Loucy (cell line): ENCODE measurements around the gene CREB1.

Experiments
- H2AFZ ChIP-seq: fragments of 200-600 bp; sonication (generic); 2 replicates; pipeline ENCODE4 v1.6.0; 2016; ENCODE audit warnings: antibody characterized with exemption, mild to moderate bottlenecking, low read length, moderate library complexity
- H3F3A ChIP-seq: fragments of 200-600 bp; 2 replicates; pipeline ENCODE4 v1.6.0; 2016; ENCODE audit warnings: antibody characterized with exemption, low read depth, mild to moderate bottlenecking
- H3K27me3 ChIP-seq: fragments of 200-600 bp; sonication (generic); 2 replicates; pipeline ENCODE4 v1.6.1; 2014; ENCODE audit warnings: low read length, mild to moderate bottlenecking; ENCODE audit not compliant: insufficient read depth, poor library complexity, severe bottlenecking
- H3K36me3 ChIP-seq: fragments of 200-600 bp; sonication (generic); 2 replicates; pipeline ENCODE4 v1.6.1; 2016; ENCODE audit warnings: low read length; ENCODE audit not compliant: insufficient read depth
- H3K4me1 ChIP-seq: fragments of 200-600 bp; sonication (generic); 2 replicates; pipeline ENCODE4 v1.5.1; 2014; ENCODE audit warnings: low read length, mild to moderate bottlenecking; ENCODE audit not compliant: insufficient read depth, poor library complexity, severe bottlenecking
- H3K4me2 ChIP-seq: fragments of 200-600 bp; sonication (generic); 2 replicates; pipeline ENCODE4 v1.6.0; 2014; ENCODE audit warnings: antibody characterized with exemption, low read length, low read depth, mild to moderate bottlenecking; ENCODE audit not compliant: poor library complexity, severe bottlenecking
- H3K4me3 ChIP-seq: fragments of 200-600 bp; sonication (generic); 2 replicates; pipeline ENCODE4 v1.5.1; 2014; ENCODE audit warnings: low read length, mild to moderate bottlenecking, mixed read lengths; ENCODE audit not compliant: poor library complexity, severe bottlenecking
- H3K79me2 ChIP-seq: fragments of 200-600 bp; sonication (generic); 2 replicates; pipeline ENCODE4 v1.6.1; 2014; ENCODE audit warnings: low read length; ENCODE audit not compliant: insufficient read depth
- H3K9ac ChIP-seq: fragments of 200-600 bp; sonication (generic); 2 replicates; pipeline ENCODE4 v1.6.0; 2014; ENCODE audit warnings: mild to moderate bottlenecking, low read depth, low read length, moderate library complexity; ENCODE audit not compliant: poor library complexity, severe bottlenecking
- H3K9me2 ChIP-seq: fragments of 200-600 bp; sonication (generic); replicated peaks from 2 replicates; pipeline ENCODE4 v1.6.1; 2016; ENCODE audit warnings: low read depth, low read length, mixed read lengths
- H3K9me3 ChIP-seq: fragments of 200-600 bp; sonication (generic); 2 replicates; pipeline ENCODE4 v1.6.1; 2014; ENCODE audit warnings: mild to moderate bottlenecking, antibody characterized with exemption, low read length, low read depth; ENCODE audit not compliant: insufficient read depth
- H4K20me1 ChIP-seq: fragments of 200-600 bp; sonication (generic); 2 replicates; pipeline ENCODE4 v1.6.0; 2014; ENCODE audit warnings: antibody characterized with exemption, low read length, mild to moderate bottlenecking; ENCODE audit not compliant: insufficient read depth, poor library complexity, severe bottlenecking
- EZH2phosphoT487 ChIP-seq: fragments of 200-600 bp; IDR thresholded peaks from 2 replicates; pipeline ENCODE4 v1.6.1; 2018; ENCODE audit warnings: antibody characterized with exemption, mild to moderate bottlenecking, moderate library complexity, borderline replicate concordance
- TF ChIP-seq, protein P1 (sequence below): fragments of 200-600 bp; sonication (generic); conservative IDR thresholded peaks from 2 replicates; pipeline ENCODE4 v1.5.1; 2014; ENCODE audit warnings: mild to moderate bottlenecking, antibody characterized with exemption, low read length

CREB1 gene

DNA sequence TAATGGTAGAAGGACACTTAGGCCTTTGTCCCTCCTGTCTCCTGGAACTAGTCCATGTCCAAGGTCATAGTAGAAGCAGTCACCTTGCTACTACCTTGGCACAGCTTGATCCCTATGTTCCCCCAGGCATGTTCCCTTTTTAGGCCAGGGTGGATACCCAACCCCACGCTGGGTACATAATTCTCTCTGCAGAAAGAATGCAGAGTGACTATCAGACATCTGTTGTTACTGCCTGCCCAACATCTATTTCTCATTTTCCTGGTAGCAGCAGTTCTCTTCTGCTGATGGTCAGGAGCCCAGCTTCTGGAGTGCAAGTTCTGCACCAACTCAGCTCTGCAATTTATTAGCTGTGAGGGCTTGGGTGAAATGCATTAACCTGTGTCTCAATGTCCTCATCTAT lies 99.8 kb downstream of the CREB1 start:
- H3K4me1 ChIP-seq = peaks cover 12% of the 10 kb centered on the region

DNA sequence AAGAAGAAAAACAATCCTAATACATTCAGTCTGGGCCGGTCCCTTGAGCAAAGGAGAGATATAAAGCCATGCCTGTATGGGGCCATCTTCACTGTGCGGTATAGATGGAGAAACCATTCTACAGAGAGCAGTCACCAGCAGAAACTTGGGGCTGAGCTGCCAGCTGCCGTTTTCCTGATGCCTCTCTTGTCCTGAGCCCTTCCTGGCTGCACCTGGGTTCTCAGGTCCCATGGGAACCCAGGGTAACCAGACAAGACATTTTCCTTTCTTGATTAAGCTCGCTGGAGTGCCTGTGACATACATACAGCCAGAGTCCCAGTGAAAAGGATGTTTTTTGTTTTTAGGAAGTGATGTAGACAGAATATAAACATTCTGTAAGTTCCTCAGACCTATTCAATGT lies 100.7 kb downstream of the CREB1 start:
- Histone ChIP-seq H3K9ac (no peak overlapping the region), H3K79me2 (no peaks in the 10 kb centered on the region), H3K36me3 (no peaks in the 10 kb centered on the region), H3F3A (peaks cover 5% of the 10 kb centered on the region; the same call in 1 of the 2 replicates), H3K4me3 (no peak overlapping the region), H3K4me1 (peaks cover 12% of the 10 kb centered on the region), H4K20me1 (no peaks in the 10 kb centered on the region), H2AFZ (no peak overlapping the region), H3K9me2 (no peaks in the 10 kb centered on the region), H3K4me2 (no peak overlapping the region), H3K9me3 (no peaks in the 10 kb centered on the region), H3K27me3 (no peaks in the 10 kb centered on the region)
- TF ChIP-seq, protein P1, sequence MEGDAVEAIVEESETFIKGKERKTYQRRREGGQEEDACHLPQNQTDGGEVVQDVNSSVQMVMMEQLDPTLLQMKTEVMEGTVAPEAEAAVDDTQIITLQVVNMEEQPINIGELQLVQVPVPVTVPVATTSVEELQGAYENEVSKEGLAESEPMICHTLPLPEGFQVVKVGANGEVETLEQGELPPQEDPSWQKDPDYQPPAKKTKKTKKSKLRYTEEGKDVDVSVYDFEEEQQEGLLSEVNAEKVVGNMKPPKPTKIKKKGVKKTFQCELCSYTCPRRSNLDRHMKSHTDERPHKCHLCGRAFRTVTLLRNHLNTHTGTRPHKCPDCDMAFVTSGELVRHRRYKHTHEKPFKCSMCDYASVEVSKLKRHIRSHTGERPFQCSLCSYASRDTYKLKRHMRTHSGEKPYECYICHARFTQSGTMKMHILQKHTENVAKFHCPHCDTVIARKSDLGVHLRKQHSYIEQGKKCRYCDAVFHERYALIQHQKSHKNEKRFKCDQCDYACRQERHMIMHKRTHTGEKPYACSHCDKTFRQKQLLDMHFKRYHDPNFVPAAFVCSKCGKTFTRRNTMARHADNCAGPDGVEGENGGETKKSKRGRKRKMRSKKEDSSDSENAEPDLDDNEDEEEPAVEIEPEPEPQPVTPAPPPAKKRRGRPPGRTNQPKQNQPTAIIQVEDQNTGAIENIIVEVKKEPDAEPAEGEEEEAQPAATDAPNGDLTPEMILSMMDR = no peak
- TF ChIP-seq EZH2phosphoT487 = no peak

More for the DNA sequence above, 99.8 kb downstream of the CREB1 start:
- no peaks in the 10 kb centered on the region for H3K27me3 ChIP-seq
- H3K79me2 ChIP-seq = no peaks in the 10 kb centered on the region
- H3K4me3 ChIP-seq = no peak overlapping the region
- H3K9me2 ChIP-seq = no peaks in the 10 kb centered on the region
- no peak overlapping the region for H3K9ac ChIP-seq
- peaks cover 7% of the 10 kb centered on the region; the same call in 1 of the 2 replicates for H3F3A ChIP-seq
- no peak for TF ChIP-seq EZH2phosphoT487
- TF ChIP-seq, protein P1 = no peak
- H4K20me1 ChIP-seq = no peaks in the 10 kb centered on the region
- no peaks in the 10 kb centered on the region for H3K36me3 ChIP-seq
- no peak overlapping the region for H2AFZ ChIP-seq
- H3K9me3 ChIP-seq = no peaks in the 10 kb centered on the region
- H3K4me2 ChIP-seq = no peak overlapping the region

DNA sequence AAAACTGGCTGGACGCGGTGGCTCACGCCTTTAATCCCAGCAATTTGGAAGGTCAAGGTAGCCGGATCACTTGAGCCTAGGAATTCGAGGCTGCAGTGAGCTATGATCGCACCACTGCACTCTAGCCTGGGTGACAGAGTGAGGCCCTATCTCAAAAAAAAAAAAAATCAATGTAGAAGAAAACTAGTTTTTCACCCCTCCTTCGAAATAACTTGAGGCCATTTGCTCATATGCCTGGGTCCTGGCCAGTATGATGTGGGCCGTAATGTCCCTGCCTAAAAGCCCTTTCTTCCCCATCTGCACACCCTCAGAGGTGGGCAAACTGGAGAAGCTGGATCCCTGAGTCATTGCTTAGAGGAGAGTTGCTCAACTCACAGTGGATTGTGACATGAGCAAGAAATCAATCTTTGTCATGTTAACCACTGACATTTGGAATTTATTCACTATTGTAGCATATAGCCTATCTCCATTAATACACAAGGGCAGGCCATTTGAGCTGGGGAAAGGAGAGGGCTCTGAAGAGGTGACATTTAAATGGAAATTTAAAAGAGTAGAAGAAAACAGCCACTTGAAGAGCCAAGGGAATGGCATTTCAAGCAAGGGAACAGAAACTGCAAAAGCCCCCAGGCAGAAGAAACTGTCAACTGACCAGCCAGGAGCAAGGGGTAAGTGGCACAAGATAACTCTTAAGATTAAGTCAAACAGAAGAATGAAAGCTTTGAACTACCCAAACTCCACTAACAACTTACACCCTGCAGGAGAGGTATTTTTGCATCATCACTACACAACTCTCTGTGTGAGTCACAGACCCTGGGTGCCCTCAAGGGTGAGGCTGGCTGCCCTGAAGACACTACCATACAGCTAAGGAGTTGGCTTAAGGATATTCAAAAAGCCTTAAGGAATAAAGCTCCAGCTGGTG lies 103.1 kb downstream of the CREB1 start:
- H3K4me3 ChIP-seq = no peak overlapping the region
- H4K20me1 ChIP-seq = no peaks in the 10 kb centered on the region
- no peaks in the 10 kb centered on the region for H3F3A ChIP-seq
- no peaks in the 10 kb centered on the region for H3K9me2 ChIP-seq
- peaks cover 3% of the 10 kb centered on the region for H3K4me1 ChIP-seq
- no peaks in the 10 kb centered on the region for H3K36me3 ChIP-seq
- no peak overlapping the region for H3K4me2 ChIP-seq
- no peak overlapping the region for H3K9ac ChIP-seq
- TF ChIP-seq, protein P1 = no peak
- no peak for TF ChIP-seq EZH2phosphoT487
- no peak overlapping the region for H2AFZ ChIP-seq
- no peaks in the 10 kb centered on the region for H3K79me2 ChIP-seq
- H3K27me3 ChIP-seq = no peaks in the 10 kb centered on the region
- no peaks in the 10 kb centered on the region for H3K9me3 ChIP-seq
